Caki2 (cell line): ENCODE data around the gene ARMH2. TPM values are rescaled to one million over a fixed set of nuclear protein-coding genes. Genes with fewer than 3 reads are reported as not detected.

Experiments
- DNase-seq: peaks from one replicate; pipeline ENCODE4 v3.0.0-alpha.2; 2015; ENCODE audit warnings: low read depth
- in situ Hi-C: cut with HindIII; loops from 2 replicates; pipeline ENCODE4 v1.10.0; 2016; ENCODE audit warnings: low sequenced_read_pairs, low pct_unique_long_range_greater_than_20kb, mixed read lengths
- total RNA-seq: library from RNA; depleted of rRNA; stranded (reverse); fragments of >200 nt; shearing (Covaris generic); gene quantifications from 2 replicates; pipeline ENCODE4 v1.2.3, GENCODE V29; 2014; ENCODE audit warnings: low replicate concordance; rRNA removed

ARMH2 gene
- total RNA-seq = not detected in 2 replicates

- in situ Hi-C loops = no loop called here
Observed at GRCh38 chr6:24798740-24799540, at the start of gene ARMH2. TSS of gene ARMH2 (minus strand) at chr6:24798917. CDS start at chr6:24798857, 60 bp downstream.

GRCh38 chr6:24848461-24848860 is 49.7 kb upstream of the ARMH2 start:
- in situ Hi-C loops = no loop called here
- no peak for DNase-seq

More at GRCh38 chr6:24798740-24799540, at the start of gene ARMH2:
- no peak for DNase-seq

- in situ Hi-C loops = no loop called here
- DNase-seq = no peak
Observed at GRCh38 chr6:24847402-24847801, 48.7 kb upstream of the ARMH2 start.

GRCh38 chr6:24845578-24845977 is 46.9 kb upstream of the ARMH2 start:
- no peak for DNase-seq
- in situ Hi-C loops = no loop called here

GRCh38 chr6:24844903-24845302 is 46.2 kb upstream of the ARMH2 start:
- no peak for DNase-seq
- in situ Hi-C loops = no loop called here

- in situ Hi-C loops = no loop called here
- DNase-seq = no peak
Observed at GRCh38 chr6:24844061-24844460, 45.3 kb upstream of the ARMH2 start.

GRCh38 chr6:24840187-24840586 is 41.5 kb upstream of the ARMH2 start:
- in situ Hi-C loops = no loop called here

GRCh38 chr6:24838994-24839393 is 40.3 kb upstream of the ARMH2 start:
- in situ Hi-C loops = no loop called here
- DNase-seq = no peak

More at GRCh38 chr6:24840187-24840586, 41.5 kb upstream of the ARMH2 start:
- no peak for DNase-seq

GRCh38 chr6:24838081-24838480 is 39.4 kb upstream of the ARMH2 start:
- no peak for DNase-seq
- in situ Hi-C loops = no loop called here

- DNase-seq = no peak
- in situ Hi-C loops = no loop called here
Observed at GRCh38 chr6:24836109-24836508, 37.4 kb upstream of the ARMH2 start.

GRCh38 chr6:24833711-24834386 is 35.1 kb upstream of the ARMH2 start:
- in situ Hi-C loops = no loop called here
- DNase-seq = no peak

GRCh38 chr6:24832794-24833193 is 34.1 kb upstream of the ARMH2 start:
- in situ Hi-C loops = no loop called here
- DNase-seq = no peak

- in situ Hi-C loops = no loop called here
- peak; percentile 41 for DNase-seq
Observed at GRCh38 chr6:24831771-24832716, 33.3 kb upstream of the ARMH2 start.

- DNase-seq = no peak
- in situ Hi-C loops = no loop called here
Observed at GRCh38 chr6:24829657-24830056, 30.9 kb upstream of the ARMH2 start.

- in situ Hi-C loops = no loop called here
- no peak for DNase-seq
Observed at GRCh38 chr6:24827970-24828369, 29.3 kb upstream of the ARMH2 start.

- in situ Hi-C loops = no loop called here
- peak; percentile 20 for DNase-seq
Observed at GRCh38 chr6:24827162-24827561, 28.4 kb upstream of the ARMH2 start.

- in situ Hi-C loops = no loop called here
- DNase-seq = no peak
Observed at GRCh38 chr6:24825130-24825630, 26.5 kb upstream of the ARMH2 start.

- DNase-seq = no peak
- in situ Hi-C loops = no loop called here
Observed at GRCh38 chr6:24824142-24824938, 25.6 kb upstream of the ARMH2 start.
